Glomerular visceral epithelial cell (primary cell): Measurements from ENCODE around the gene TMEM178A.
"Not testable (repeated sequence)": the region's sequence is repeated elsewhere in the genome, so short reads cannot be mapped to it uniquely, and the experiment has no call there.

Source experiments
- DNase-seq: peaks from one replicate; pipeline ENCODE4 v3.0.0-alpha.2; 2016; ENCODE audit errors: extremely low spot score

Gene TMEM178A

GRCh38 chr2:39647104-39647765 lies 18.5 kb upstream of the TMEM178A start:
- no peak for DNase-seq

- DNase-seq = no peak
Measured at GRCh38 chr2:39648580-39648979, 17.1 kb upstream of the TMEM178A start.

- DNase-seq = no peak
Measured at GRCh38 chr2:39649511-39649910, 16.2 kb upstream of the TMEM178A start.

- DNase-seq = no peak
Measured at GRCh38 chr2:39650468-39650867, 15.2 kb upstream of the TMEM178A start.

GRCh38 chr2:39656215-39656614 lies 9.5 kb upstream of the TMEM178A start:
- DNase-seq = not testable (repeated sequence)

GRCh38 chr2:39657287-39657937 lies 8.3 kb upstream of the TMEM178A start:
- no peak for DNase-seq

- DNase-seq = no peak
Measured at GRCh38 chr2:39658371-39658770, 7.3 kb upstream of the TMEM178A start.

- no peak for DNase-seq
Measured at GRCh38 chr2:39659765-39660611, 5.7 kb upstream of the TMEM178A start.

GRCh38 chr2:39660612-39661236 lies 5.0 kb upstream of the TMEM178A start:
- no peak for DNase-seq

- DNase-seq = no peak
Measured at GRCh38 chr2:39661826-39662225, 3.9 kb upstream of the TMEM178A start.

GRCh38 chr2:39663187-39663930 lies 2.4 kb upstream of the TMEM178A start:
- DNase-seq = no peak

GRCh38 chr2:39664232-39664887 lies 1.4 kb upstream of the TMEM178A start:
- DNase-seq = no peak

GRCh38 chr2:39664888-39665591 lies 677 bp upstream of the TMEM178A start:
- no peak for DNase-seq

GRCh38 chr2:39666491-39667101 lies 879 bp downstream of the TMEM178A start:
- peak; percentile 4 for DNase-seq

GRCh38 chr2:39667104-39667885 lies 1.6 kb downstream of the TMEM178A start:
- DNase-seq = no peak

- no peak for DNase-seq
Measured at GRCh38 chr2:39667886-39668276, 2.2 kb downstream of the TMEM178A start.

GRCh38 chr2:39668576-39669080 lies 2.9 kb downstream of the TMEM178A start:
- no peak for DNase-seq

GRCh38 chr2:39671604-39672003 lies 5.9 kb downstream of the TMEM178A start:
- DNase-seq = no peak

GRCh38 chr2:39673018-39673417 lies 7.3 kb downstream of the TMEM178A start:
- DNase-seq = no peak
